Mammary epithelial cell (primary cell): ENCODE results near the gene LYPD5.

Source experiments
- EZH2 ChIP-seq: IDR thresholded peaks from 2 replicates; pipeline ENCODE4 v1.6.1; 2012; ENCODE audit warnings: low read length, inconsistent platforms, borderline replicate concordance
- TF ChIP-seq, protein P1 (sequence below), 2 donors: IDR thresholded peaks in 1 of 2; conservative IDR thresholded peaks in 1 of 2; 2 replicates each; pipeline ENCODE4 v1.5.1; 2011 to 2012; ENCODE audit warnings: inconsistent platforms in 2 of 2, low read length in 2 of 2, mild to moderate bottlenecking in 2 of 2, control low read depth in 1 of 2, low read depth in 1 of 2; ENCODE audit not compliant: insufficient read depth in 1 of 2; ENCODE audit errors: extremely low read depth in 1 of 2

DNA sequence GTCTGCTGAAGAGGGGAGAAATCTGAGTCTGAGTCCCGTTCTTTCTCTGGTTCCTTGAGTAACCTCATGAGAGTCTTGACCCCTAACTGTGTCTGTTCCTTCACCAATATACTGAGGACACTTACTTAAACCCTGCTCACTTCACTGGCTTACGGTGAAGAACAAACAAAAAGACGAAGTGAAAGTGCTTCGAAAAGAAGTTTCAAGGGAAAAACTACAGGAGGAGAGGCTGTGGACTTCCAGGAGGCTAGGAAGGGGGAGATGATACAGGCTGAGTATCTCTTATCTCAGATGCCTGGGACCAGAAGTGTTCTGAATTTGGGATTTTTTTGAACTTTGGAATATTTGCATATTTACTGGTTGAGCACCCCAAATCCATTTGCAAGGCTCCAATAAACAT, 53.6 kb downstream of the LYPD5 start:
- TF ChIP-seq, protein P1, sequence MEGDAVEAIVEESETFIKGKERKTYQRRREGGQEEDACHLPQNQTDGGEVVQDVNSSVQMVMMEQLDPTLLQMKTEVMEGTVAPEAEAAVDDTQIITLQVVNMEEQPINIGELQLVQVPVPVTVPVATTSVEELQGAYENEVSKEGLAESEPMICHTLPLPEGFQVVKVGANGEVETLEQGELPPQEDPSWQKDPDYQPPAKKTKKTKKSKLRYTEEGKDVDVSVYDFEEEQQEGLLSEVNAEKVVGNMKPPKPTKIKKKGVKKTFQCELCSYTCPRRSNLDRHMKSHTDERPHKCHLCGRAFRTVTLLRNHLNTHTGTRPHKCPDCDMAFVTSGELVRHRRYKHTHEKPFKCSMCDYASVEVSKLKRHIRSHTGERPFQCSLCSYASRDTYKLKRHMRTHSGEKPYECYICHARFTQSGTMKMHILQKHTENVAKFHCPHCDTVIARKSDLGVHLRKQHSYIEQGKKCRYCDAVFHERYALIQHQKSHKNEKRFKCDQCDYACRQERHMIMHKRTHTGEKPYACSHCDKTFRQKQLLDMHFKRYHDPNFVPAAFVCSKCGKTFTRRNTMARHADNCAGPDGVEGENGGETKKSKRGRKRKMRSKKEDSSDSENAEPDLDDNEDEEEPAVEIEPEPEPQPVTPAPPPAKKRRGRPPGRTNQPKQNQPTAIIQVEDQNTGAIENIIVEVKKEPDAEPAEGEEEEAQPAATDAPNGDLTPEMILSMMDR (conservative IDR thresholded peaks at IDR 0.05 in 1 of 2, IDR thresholded peaks at IDR 0.05 in 1 of 2; ENCODE audit: extremely low read depth in 1 of 2, insufficient read depth in 1 of 2, low read depth in 1 of 2, low read length in 2 of 2): no peak
- TF ChIP-seq EZH2: no peak
